Suprapubic skin (tissue), 4 donors: ENCODE results near the gene S1PR4.

Experiments used
- EP300 ChIP-seq: sonication (generic); formaldehyde crosslinking; IDR thresholded peaks from one replicate; pipeline ENCODE4 v1.6.1; 2017; ENCODE audit warnings: antibody characterized with exemption
- POLR2A ChIP-seq, 2 donors: fragments of 450-650 bp; IDR thresholded peaks; one replicate each; pipeline ENCODE4 v1.6.1; 2017; ENCODE audit warnings: antibody characterized with exemption in 2 of 2, mild to moderate bottlenecking in 2 of 2, moderate library complexity in 2 of 2
- POLR2AphosphoS5 ChIP-seq, 3 donors: sonication (generic); formaldehyde crosslinking; IDR thresholded peaks; one replicate each; pipeline ENCODE4 v1.6.1; 2017; ENCODE audit warnings: antibody characterized with exemption in 3 of 3
- TF ChIP-seq, protein P1 (sequence below), 2 donors: fragments of 200-600 bp in 1 of 2; fragments of 450-650 bp in 1 of 2; sonication (generic) in 1 of 2; IDR thresholded peaks; one replicate each; pipeline ENCODE4 v1.5.1; 2016 to 2019; ENCODE audit warnings: antibody characterized with exemption in 2 of 2, mild to moderate bottlenecking in 1 of 2, moderate library complexity in 1 of 2

GRCh38 chr19:3224346-3225168 lies 46.0 kb downstream of the S1PR4 start, which contains the start of gene CELF5:
- TF ChIP-seq, protein P1, sequence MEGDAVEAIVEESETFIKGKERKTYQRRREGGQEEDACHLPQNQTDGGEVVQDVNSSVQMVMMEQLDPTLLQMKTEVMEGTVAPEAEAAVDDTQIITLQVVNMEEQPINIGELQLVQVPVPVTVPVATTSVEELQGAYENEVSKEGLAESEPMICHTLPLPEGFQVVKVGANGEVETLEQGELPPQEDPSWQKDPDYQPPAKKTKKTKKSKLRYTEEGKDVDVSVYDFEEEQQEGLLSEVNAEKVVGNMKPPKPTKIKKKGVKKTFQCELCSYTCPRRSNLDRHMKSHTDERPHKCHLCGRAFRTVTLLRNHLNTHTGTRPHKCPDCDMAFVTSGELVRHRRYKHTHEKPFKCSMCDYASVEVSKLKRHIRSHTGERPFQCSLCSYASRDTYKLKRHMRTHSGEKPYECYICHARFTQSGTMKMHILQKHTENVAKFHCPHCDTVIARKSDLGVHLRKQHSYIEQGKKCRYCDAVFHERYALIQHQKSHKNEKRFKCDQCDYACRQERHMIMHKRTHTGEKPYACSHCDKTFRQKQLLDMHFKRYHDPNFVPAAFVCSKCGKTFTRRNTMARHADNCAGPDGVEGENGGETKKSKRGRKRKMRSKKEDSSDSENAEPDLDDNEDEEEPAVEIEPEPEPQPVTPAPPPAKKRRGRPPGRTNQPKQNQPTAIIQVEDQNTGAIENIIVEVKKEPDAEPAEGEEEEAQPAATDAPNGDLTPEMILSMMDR (IDR thresholded peaks at IDR 0.05): peak; percentile 40 to 74
- TF ChIP-seq POLR2A (IDR thresholded peaks at IDR 0.05) (no peak), POLR2AphosphoS5 (IDR thresholded peaks at IDR 0.05) (no peak), EP300 (no peak)
